HG03095 (cell line): Measurements from ENCODE around the gene SREBF2.

Source experiments
- ATAC-seq: cut with Tn5 transposase; IDR thresholded peaks from one replicate; pipeline ENCODE4 v1.9.1; 2021; ENCODE audit warnings: moderate library complexity; ENCODE audit not compliant: unreplicated experiment

Gene SREBF2

GRCh38 chr22:41906822-41907221 is 73.9 kb downstream of the SREBF2 start:
- no peak for ATAC-seq

- no peak for ATAC-seq
These were observed 74.8 kb downstream of the SREBF2 start for GRCh38 chr22:41907436-41908401.

- ATAC-seq, result no peak
These were observed 75.8 kb downstream of the SREBF2 start for GRCh38 chr22:41908411-41909309.

- ATAC-seq, result no peak
These were observed 76.6 kb downstream of the SREBF2 start for GRCh38 chr22:41909310-41910049.

- no peak for ATAC-seq
These were observed 77.4 kb downstream of the SREBF2 start for GRCh38 chr22:41910050-41911000.

GRCh38 chr22:41911001-41911611 is 78.2 kb downstream of the SREBF2 start:
- ATAC-seq, result no peak

- no peak for ATAC-seq
These were observed 79.6 kb downstream of the SREBF2 start for GRCh38 chr22:41912338-41913039.

- no peak for ATAC-seq
These were observed 80.3 kb downstream of the SREBF2 start for GRCh38 chr22:41913040-41913719.

GRCh38 chr22:41913842-41914534 is 81.1 kb downstream of the SREBF2 start:
- no peak for ATAC-seq

- ATAC-seq, result no peak
These were observed 81.7 kb downstream of the SREBF2 start for GRCh38 chr22:41914611-41915034.

GRCh38 chr22:41915035-41915785 is 82.3 kb downstream of the SREBF2 start, which contains the start of gene SHISA8:
Gene SHISA8, minus strand, starts transcription at chr22:41915074. Its CDS starts 407 bp downstream, at chr22:41914667.
- no peak for ATAC-seq

- ATAC-seq, result no peak
These were observed 83.0 kb downstream of the SREBF2 start for GRCh38 chr22:41915786-41916493.

GRCh38 chr22:41916745-41917358 is 83.9 kb downstream of the SREBF2 start:
- ATAC-seq, result no peak

GRCh38 chr22:41917375-41917902 is 84.5 kb downstream of the SREBF2 start:
- no peak for ATAC-seq
